Left ventricle myocardium superior (tissue), 1 donor: ENCODE results near the gene ATG2B. TPM values are rescaled to one million over a fixed set of nuclear protein-coding genes. Genes with fewer than 3 reads are reported as not detected.
A peak's percentile ranks its signal among the peaks of the same experiment; 100 is the strongest.

Source experiments
- ATAC-seq: fragments of 200-7000 bp; cut with Tn5 transposase; one replicate; pipeline ENCODE4 v1.9.1; 2020; ENCODE audit warnings: mild to moderate bottlenecking, moderate library complexity
- DNase-seq: peaks from one replicate; pipeline ENCODE4 v3.0.0-alpha.2; 2020
- intact Hi-C: fragments of 100-400 bp; cut with micrococcal nuclease; formaldehyde crosslinking; loops from one replicate; pipeline ENCODE4 v1.11.0; 2022
- total RNA-seq: library from RNA; stranded (reverse); fragmentation: NEBNext Ultra II Directional; extraction: Animal tissue kit (Norgen Biotek cat#: 25700); gene quantifications from one replicate; pipeline ENCODE4 v1.2.1, GENCODE V29; 2021
- donor health status: DM: no; HTN: yes; CAD: no; lungs with severe emphysema.

Gene ATG2B
- total RNA-seq, 1 donor from 2014 or later: 11.5 TPM

DNA sequence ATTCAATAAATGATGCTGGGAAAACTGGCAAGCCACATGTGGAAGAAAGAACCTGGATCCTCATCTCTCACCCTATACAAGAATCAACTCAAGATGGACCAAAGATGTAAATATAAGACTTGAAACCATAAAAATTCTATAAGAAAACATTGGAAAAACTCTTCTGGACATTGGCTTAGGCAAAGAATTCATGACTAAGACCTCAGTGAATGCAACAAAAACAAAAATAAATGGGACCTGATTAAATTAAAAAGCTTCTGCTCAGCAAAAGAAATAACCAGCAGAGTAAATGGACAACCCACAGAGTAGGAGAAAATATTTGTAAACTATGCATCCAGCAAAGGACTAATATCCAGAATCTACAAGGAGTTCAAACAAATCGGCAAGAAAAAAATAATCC, 24.6 kb downstream of the ATG2B start:
- intact Hi-C loops: no loop called here
- DNase-seq (no peak), ATAC-seq (no peak)

DNA sequence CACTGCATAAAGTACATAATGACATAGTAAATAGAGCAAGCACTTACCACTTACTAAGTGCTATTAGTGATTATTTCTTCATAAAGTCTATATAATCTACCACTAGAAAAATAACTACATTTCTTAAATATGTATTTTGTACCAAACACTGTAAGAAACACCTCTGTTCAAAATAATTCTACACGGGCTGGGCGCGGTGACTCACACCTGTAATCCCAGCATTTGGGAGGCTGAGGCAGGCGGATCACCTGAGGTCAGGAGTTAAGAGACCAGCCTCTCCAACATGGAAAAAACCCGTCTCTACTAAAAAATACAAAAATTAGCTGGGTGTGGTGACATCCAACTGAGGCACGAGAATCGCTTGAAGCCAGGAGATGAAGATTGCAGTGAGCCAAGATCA, 38.9 kb downstream of the ATG2B start:
- intact Hi-C loops: no loop called here
- ATAC-seq (no peak), DNase-seq (no peak)

DNA sequence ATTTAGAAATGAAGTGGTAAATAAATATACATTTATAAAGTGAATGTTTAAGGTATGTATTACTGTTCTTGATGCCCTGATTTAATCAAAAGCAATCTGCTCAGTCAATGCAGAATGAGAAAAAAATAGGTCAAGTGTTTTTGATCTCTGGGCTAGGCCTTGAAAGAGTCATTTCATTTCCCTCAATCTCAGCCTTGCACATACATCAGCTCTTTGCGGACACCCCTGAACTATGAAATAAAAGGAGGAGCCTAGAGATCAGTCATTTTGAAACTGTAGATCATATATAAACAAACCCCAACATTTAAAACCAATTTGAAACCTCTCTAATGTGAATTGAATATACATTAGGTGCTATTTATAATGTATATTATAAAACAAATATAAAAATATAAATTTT, 42.5 kb downstream of the ATG2B start:
- intact Hi-C loops: no loop called here
- DNase-seq (no peak), ATAC-seq (no peak)

DNA sequence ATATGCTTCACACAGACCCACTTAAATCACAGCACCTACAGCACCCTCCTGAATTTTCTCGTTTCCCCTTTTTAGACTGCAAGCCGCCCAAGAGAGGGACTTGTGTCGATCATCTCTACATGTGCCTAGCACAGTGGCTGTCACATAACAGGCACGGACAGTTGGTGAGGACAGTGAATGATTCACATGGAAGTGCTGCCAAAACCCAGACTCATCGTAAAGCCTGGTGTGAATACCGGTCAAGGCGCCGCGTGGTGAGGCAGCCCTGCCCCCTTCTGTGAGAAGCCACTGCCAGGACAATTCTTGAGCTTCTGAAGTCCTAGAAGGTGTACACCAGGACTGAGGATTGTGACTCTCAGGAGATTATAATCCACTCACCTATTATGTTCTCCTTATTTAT, 44.3 kb downstream of the ATG2B start:
- DNase-seq (no peak), ATAC-seq (no peak)
- intact Hi-C loops: no loop called here

DNA sequence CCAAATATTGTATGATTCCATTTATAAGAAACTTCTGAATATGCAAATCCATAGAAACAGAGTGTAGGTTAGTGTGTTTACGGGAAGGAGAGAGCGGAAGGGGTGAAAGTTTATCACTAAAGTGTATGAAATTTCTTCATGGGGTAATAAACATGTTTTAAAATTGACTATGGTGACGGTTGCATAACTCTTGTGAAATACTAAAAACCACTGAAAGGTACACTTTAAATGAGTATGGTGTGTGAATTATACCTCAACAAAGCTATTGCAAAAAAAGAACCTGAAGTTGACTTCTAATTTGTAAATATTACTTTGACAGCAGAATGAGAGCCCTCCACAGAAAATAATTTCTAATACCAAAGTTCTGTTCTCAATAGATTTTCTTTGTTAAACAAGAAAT, 47.1 kb downstream of the ATG2B start:
- intact Hi-C loops: no loop called here
- DNase-seq: no peak
- no peak for ATAC-seq

DNA sequence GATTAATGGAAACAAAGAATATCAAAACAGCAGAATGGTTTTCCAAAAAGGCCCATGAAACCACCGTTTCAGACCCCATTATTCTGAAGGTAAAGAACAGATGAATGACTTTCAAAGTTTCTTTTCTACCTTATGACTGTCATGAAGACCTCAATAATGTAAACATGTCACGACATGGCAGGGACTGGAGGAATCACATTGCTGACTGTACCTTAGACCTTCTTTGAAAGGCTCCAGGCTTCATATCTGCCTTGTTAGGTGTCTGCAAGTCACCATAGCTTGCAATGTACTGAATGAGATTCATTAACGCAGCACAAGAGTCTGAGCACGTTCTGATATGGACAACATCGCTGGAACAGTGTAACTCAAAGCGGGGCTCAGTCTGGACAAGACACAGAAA, 52.2 kb downstream of the ATG2B start:
- DNase-seq (no peak), ATAC-seq (no peak)
- intact Hi-C loops: no loop called here

DNA sequence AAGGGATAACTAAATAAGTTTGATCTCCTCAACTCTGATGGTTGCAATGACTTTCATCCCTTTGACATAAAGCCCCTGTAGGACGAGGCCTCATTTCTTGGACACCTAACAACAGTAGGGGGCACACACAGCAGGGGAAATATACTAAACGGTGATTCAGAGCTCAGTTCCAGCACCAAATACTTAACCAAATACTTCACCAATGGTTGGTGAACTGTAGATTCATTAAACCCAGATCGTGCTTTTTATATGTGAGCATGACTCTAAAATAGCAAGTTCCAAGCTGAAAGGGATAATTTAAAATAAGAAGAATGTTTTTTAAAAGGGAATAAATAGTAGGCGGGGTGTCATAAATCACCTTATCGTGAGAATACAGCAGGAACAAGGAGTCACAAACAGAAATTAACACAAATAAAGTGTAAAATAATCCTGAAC, 53.2 kb downstream of the ATG2B start:
- intact Hi-C loops: no loop called here
- ATAC-seq (no peak), DNase-seq (no peak)

DNA sequence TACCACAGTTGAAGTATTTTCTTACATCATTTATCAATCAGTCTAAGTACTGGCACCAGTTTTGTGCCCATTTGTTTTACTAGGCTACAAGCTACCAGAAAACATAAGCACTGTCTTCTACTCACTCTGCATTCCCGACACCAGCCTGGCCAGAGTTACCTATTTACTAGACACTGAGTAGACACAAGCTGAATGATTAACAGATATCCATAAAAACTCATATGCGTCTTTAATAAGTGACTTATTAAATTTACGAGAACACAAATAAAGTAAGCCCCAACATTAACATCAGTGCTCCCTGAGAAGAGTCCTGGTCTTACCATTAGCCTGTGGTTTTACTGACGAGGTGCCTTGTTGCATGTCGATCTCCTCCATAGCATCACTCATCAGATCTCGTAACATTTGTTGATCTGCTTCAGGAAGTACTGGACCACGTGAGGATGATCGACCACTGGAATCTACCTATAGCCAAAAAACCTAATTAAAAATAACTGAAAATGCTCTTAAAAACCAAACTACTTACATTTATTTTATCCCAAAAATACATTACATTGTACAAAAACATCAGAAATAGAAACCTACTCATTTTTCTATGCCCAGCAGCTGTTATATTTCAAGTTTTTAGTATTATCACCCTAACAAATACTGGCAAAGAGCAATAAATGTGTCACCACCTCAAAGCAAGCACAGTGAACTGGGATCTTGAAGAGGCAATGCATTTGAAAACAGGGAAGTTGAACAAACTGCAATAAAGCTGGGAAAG, 53.8 kb downstream of the ATG2B start:
- ATAC-seq (no peak), DNase-seq (no peak)
- intact Hi-C loops: no loop called here

DNA sequence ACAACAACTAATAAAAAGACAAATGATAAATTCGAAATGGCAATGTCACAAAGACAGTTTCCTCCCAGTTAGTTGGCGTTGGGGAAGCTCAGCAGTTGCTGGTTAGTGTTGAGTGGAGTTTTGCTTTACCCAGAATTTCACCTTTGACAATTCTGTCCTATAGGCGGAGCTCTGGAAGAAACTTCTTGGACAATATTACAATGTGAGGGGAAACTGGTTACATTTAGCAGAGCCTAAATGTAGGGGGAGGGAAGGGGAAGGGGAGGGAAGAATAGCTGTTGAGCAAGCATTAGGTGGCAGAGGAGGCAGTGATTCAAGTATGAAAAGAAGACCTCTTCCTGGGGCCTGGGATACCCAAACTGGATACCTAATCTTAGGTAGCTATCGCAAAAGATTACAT, 55.7 kb downstream of the ATG2B start:
- DNase-seq: no peak
- intact Hi-C loops: no loop called here
- ATAC-seq: no peak

DNA sequence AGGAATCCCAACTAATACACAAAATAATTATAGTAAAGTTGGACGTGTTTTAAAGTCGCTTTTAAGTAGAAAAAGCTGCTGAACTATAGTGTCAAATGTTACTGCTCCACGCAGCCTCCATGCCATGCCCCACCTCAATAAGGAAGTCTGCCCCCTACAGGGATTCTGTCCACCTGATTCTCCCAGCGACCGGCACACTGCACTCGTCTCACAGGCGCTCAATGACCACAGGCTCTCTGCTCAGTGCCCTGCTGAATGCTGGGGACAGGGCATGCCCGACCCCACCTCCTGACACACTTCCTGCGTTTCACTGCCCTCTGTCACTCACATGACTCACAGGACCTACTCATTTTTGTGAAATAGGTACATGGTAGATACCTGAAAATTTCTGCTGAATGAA, 58.2 kb downstream of the ATG2B start:
- DNase-seq: no peak
- ATAC-seq: no peak
- intact Hi-C loops: no loop called here

DNA sequence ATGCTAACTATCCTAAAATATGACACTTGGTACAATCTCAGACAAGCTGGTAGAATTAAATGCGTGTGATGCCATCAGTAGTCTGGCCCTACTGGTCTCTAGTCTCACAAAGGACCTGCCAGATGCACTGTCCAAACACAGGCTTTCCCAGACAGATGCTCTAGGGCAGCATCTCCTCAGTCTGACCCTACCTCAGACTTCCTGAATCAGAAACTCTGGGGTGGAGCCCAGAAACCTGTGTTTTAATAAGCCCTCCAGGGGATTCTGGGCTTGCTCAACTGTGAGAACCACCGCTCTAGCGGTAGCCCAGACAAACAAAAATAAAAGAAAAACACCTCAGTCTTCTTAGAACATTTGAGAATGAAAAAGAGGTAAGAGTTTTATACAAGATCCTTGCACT, 59.2 kb downstream of the ATG2B start:
- no peak for DNase-seq
- no peak for ATAC-seq
- intact Hi-C loops: no loop called here

DNA sequence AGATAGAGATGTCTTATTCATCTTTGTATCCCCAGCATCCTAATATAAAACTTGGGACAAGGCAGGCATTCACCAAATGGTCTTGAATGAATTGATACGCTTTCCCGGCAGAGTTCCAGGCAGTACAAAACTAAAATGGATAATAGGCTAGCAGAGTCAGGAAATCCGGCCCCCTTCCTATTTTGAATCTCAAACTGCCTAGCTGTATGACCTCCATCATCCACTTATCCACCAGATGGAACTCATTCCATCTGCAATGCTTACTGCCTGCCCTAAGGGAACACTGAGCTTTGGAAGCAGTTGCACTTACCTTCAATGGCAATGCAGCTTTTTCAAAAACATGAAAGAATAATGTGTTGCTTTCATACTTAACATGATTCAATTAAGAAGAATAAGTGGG, 63.7 kb downstream of the ATG2B start:
- ATAC-seq: no peak
- intact Hi-C loops: loop anchor here (5.0 kb wide), 1 partner anchor 128 kb away; no protein-coding TSS in a partner anchor
- no peak for DNase-seq

DNA sequence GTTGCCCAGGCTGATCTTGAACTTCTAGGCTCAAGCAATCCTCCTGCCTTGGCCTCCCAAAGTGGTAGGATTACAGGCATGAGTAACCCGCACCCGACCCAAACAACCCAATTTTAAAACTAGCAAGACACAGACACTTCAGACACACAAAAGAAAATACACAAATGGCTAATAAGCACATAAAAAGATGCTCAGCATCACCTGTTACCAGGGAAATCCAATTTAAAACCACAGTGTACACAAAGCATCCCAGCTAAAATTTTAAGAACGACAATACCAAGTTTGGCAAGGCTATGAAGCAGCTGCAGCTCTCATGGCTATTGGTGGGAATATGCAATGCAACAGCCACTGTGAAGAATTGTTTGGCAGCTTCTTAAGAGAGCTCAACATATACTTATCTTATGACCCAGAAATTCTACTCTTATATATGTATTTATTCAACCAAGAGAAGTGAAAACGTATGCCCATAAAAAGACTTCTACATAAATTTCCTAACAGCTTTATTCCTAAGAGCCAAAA, 65.1 kb downstream of the ATG2B start:
- ATAC-seq (no peak), DNase-seq (no peak)
- intact Hi-C loops: loop anchor here (5.0 kb wide), 1 partner anchor 129 kb away; no protein-coding TSS in a partner anchor

DNA sequence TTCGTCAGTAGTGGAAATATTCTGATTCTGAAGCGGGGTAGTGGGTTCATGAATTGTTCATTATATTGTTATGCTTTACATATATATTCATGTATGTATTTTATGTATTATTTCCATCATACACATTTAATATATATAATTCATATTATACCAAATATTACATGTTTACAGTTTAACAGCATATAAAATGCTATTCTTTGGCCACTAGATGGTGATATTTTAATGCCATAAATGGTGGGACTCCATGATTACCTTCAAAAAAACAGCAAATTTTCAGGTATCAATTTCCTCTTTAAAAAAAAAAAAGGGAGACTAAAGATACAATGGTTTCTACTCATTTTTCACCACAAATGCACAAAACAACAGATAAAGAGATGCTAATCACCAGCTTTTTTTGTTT, 66.1 kb downstream of the ATG2B start:
- no peak for DNase-seq
- intact Hi-C loops: loop anchor here (5.0 kb wide), 1 partner anchor 130 kb away; no protein-coding TSS in a partner anchor
- ATAC-seq: no peak

DNA sequence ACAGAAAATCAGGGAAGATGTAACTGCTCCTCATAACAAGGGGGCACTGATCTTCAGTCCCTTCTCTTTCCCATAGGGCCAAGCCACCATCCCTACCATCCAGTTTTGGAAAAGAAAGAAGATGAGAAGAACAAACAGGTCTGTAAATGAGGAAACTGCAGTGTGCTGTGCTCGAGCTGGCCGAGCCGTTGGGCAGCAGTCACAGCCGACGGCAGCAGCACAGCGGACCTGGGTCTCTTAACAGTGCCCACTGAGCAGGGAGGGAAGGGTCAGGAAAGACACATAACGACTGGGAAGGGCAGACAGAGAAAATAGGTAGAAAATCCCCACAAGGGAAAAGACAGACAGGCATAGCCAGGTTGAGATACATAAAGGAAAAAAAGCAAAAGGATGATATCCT, 68.9 kb downstream of the ATG2B start:
- no peak for DNase-seq
- no peak for ATAC-seq
- intact Hi-C loops: no loop called here

DNA sequence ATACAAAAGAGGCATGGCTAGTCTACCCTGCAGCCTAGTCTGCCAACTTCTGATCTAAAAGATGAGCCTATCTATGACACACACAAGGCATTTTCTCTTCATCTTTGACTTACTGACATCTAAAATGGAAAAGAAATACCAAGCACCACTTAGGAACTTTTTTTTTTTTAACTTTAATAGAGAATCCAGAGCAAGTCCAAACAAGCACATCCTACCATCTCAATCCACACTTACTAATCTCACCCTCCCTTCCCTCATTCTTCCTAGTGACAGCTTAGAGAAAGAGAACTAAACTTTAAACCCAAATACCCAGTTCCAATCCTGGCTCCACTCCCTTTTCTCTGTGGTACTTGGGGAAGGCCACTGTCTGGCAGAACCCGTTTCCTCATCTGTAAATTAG, 75.3 kb downstream of the ATG2B start:
- ATAC-seq (no peak), DNase-seq (no peak)
- intact Hi-C loops: no loop called here

DNA sequence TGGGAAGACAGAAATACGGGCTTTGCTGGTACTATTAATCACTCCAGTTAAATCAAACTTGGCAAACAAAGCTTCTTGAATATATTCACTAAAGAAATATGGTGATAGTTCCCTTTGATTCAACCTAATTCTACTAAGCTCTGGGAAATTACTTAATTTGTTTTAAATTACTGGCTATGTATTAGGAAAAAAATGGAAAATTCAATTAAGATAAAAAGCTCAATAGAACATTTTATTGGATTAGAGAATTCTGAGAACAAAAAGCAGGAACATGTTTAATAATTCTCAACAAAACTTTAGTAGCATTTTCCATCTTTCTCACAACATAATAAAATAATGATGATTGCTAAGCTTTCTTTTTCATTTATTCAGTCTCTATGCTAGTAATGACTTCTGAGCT, 76.9 kb downstream of the ATG2B start:
- DNase-seq (no peak), ATAC-seq (no peak)
- intact Hi-C loops: no loop called here

DNA sequence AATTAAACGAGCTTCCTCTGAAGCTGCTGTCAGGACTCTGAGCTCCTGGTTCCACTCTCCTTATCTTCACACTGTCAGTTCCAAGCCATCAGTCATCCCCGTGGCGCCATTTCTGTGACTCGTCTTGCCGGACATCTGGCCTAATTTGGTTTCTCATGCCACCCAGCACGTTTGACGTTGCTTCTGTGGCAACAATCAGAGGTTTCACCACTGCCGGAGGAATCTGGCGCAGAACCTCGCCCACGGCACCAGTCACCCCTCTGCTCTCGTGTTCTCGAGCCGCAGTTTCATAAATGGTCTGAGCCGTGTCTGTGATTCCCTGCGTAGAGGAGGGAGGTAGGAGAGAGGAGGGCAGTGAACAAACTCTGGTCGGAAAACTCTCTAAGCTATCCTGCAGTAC, 77.5 kb downstream of the ATG2B start:
- no peak for DNase-seq
- intact Hi-C loops: no loop called here
- peak; percentile 60 for ATAC-seq

DNA sequence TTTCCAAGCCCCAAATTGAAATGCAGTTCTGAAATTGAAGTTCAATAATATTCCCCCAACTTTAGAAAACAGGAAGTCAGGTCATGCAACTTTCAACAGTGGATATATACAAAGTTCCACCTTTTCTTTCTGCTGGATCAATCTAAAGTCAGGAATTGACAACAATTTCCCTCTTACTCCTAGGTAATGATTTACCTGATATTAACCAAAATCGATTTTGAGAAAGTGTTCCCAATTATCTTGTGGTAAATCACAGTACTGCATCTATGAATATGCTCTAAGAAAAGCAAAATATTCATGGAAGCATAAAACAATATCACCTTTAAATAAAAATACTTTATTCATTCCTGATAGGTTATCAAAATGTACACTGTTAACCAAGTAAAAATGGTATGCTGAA, 78.7 kb downstream of the ATG2B start:
- DNase-seq (no peak), ATAC-seq (no peak)

DNA sequence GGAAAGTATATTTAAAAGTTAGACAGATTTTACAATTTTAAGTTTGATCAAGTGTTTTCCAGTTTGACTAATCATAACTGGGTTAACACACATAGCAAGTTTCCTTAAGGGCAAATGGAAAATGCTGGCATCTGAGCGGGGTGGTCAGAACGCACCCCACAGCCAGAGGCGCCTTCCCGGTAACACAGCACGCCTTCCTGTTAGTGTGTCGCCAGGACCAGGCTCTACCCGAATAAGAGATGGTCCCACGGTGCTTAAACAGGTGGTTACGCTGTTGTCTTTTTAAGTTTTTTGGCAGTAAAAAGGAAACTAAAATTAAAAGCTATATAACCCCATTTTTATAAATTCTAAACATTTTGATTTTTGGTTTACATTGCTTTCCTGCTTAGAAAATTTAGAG, 79.1 kb downstream of the ATG2B start:
- no peak for DNase-seq
- ATAC-seq: no peak
- intact Hi-C loops: no loop called here

More for the DNA sequence above, 78.7 kb downstream of the ATG2B start:
- intact Hi-C loops: no loop called here

DNA sequence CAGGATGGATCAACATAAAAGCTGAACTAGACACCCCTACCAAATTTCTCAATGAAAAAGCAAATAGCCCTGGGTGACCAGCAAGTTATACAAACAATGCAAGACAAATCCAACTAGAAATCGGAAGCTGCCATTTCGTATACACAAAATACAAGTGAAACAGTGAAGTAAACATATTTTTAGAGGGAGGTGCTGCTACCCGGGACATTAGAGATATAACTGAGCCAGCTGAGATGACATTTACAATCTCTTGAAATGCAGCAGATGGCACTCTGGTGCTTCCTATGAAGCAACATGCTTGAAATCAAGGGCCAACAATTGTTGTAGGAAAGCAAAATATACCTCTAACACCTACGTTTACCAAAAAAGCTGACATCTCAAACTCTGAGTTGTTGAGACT, 81.7 kb downstream of the ATG2B start:
- DNase-seq (no peak), ATAC-seq (no peak)
- intact Hi-C loops: no loop called here
